GM23338 (cell line): ENCODE measurements around the gene OFD1. TPM values are rescaled to one million over a fixed set of nuclear protein-coding genes. Genes with fewer than 3 reads are reported as not detected.

Source experiments
- ATAC-seq: fragments of 200-7000 bp; cut with Tn5 transposase; 3 replicates; pipeline ENCODE4 v1.9.1; 2020
- DNase-seq: peaks from one replicate; pipeline ENCODE4 v3.0.0-alpha.2; 2015; ENCODE audit warnings: low spot score
- H2AFZ ChIP-seq: fragments of 200-600 bp; sonication (generic); 2 replicates; pipeline ENCODE4 v1.8.0; 2016; ENCODE audit warnings: antibody characterized with exemption, mild to moderate bottlenecking, moderate library complexity
- H3F3A ChIP-seq: fragments of 200-600 bp; sonication (generic); replicated peaks from 2 replicates; pipeline ENCODE4 v1.8.0; 2017; ENCODE audit warnings: antibody characterized with exemption, mixed run types, low read depth
- H3K27ac ChIP-seq: fragments of 200-600 bp; sonication (generic); 2 replicates; pipeline ENCODE4 v1.6.1; 2016; ENCODE audit warnings: low read depth
- H3K27me3 ChIP-seq: fragments of 200-600 bp; sonication (generic); 2 replicates; pipeline ENCODE4 v1.8.0; 2016; ENCODE audit warnings: mild to moderate bottlenecking, mixed run types, moderate library complexity; ENCODE audit not compliant: insufficient read depth
- H3K36me3 ChIP-seq: fragments of 200-600 bp; sonication (generic); 2 replicates; pipeline ENCODE4 v1.8.0; 2016; ENCODE audit warnings: mild to moderate bottlenecking; ENCODE audit not compliant: insufficient read depth
- H3K4me1 ChIP-seq: fragments of 200-600 bp; sonication (generic); 2 replicates; pipeline ENCODE4 v1.8.0; 2016; ENCODE audit warnings: mild to moderate bottlenecking, moderate library complexity; ENCODE audit not compliant: insufficient read depth
- H3K4me2 ChIP-seq: fragments of 200-600 bp; sonication (generic); 2 replicates; pipeline ENCODE4 v1.7.1; 2017; ENCODE audit warnings: mixed run types
- H3K4me3 ChIP-seq: fragments of 200-600 bp; sonication (generic); 2 replicates; pipeline ENCODE4 v1.6.1; 2016; ENCODE audit warnings: mixed run types
- H3K79me2 ChIP-seq: fragments of 200-600 bp; sonication (generic); replicated peaks from 2 replicates; pipeline ENCODE4 v1.8.0; 2017; ENCODE audit warnings: mild to moderate bottlenecking; ENCODE audit not compliant: insufficient read depth
- H3K9me2 ChIP-seq: fragments of 200-600 bp; sonication (generic); 2 replicates; pipeline ENCODE4 v1.8.0; 2017; ENCODE audit not compliant: insufficient read depth
- H4K20me1 ChIP-seq: fragments of 200-600 bp; sonication (generic); replicated peaks from 2 replicates; pipeline ENCODE4 v1.8.0; 2017; ENCODE audit warnings: mild to moderate bottlenecking; ENCODE audit not compliant: insufficient read depth
- H3K27ac Mint-ChIP-seq: 2 replicates; pipeline ENCODE4 v1.8.0; 2020; ENCODE audit warnings: inconsistent platforms, mild to moderate bottlenecking, moderate library complexity, mixed read lengths
- H3K27me3 Mint-ChIP-seq: 3 replicates; pipeline ENCODE4 v1.8.0; 2022; ENCODE audit warnings: low read depth, mild to moderate bottlenecking, moderate library complexity, mixed read lengths, inconsistent platforms; ENCODE audit not compliant: insufficient read depth, poor library complexity
- H3K36me3 Mint-ChIP-seq: 3 replicates; pipeline ENCODE4 v1.8.0; 2021; ENCODE audit warnings: low read depth, mild to moderate bottlenecking, inconsistent platforms, moderate library complexity, mixed read lengths
- H3K4me1 Mint-ChIP-seq: 3 replicates; pipeline ENCODE4 v1.8.0; 2020; ENCODE audit warnings: mild to moderate bottlenecking, inconsistent platforms, mixed read lengths
- H3K4me3 Mint-ChIP-seq: 3 replicates; pipeline ENCODE4 v1.8.0; 2021; ENCODE audit warnings: moderate library complexity, mild to moderate bottlenecking, inconsistent platforms, mixed read lengths
- H3K9me3 Mint-ChIP-seq: 3 replicates; pipeline ENCODE4 v1.8.0; 2020; ENCODE audit warnings: moderate library complexity, mild to moderate bottlenecking, inconsistent platforms, mixed read lengths
- CREB1 ChIP-seq: fragments of 250-450 bp; sonication (Bioruptor Pico); IDR thresholded peaks from 2 replicates; pipeline ENCODE4 v1.5.0; 2020; ENCODE audit warnings: low read depth, mild to moderate bottlenecking, moderate library complexity
- CTCF ChIP-seq, 2 experiments: fragments of 200-600 bp in 1 of 2; sonication (generic) in 1 of 2; conservative IDR thresholded peaks; 2 replicates each; pipeline versions ENCODE4 v1.5.1 to v1.6.1; 2016 to 2017; ENCODE audit warnings: antibody characterized with exemption in 2 of 2, low read depth in 2 of 2, mild to moderate bottlenecking in 2 of 2, moderate library complexity in 1 of 2
- EZH2 ChIP-seq: fragments of 200-600 bp; sonication (generic); IDR thresholded peaks from one replicate; pipeline ENCODE4 v1.8.0; 2017; ENCODE audit warnings: antibody characterized with exemption, mild to moderate bottlenecking, low read depth; ENCODE audit not compliant: unreplicated experiment
- EZH2phosphoT487 ChIP-seq: fragments of 200-600 bp; sonication (generic); IDR thresholded peaks from one replicate; pipeline ENCODE4 v1.8.1; 2018; ENCODE audit warnings: antibody characterized with exemption; ENCODE audit not compliant: unreplicated experiment
- JUNB ChIP-seq: IDR thresholded peaks from one replicate; pipeline ENCODE4 v1.6.1; 2016; ENCODE audit warnings: antibody characterized with exemption; ENCODE audit not compliant: unreplicated experiment
- NANOG ChIP-seq: IDR thresholded peaks from 2 replicates; pipeline ENCODE4 v1.6.1; 2016; ENCODE audit warnings: antibody characterized with exemption, borderline replicate concordance
- POLR2AphosphoS5 ChIP-seq: IDR thresholded peaks from 2 replicates; pipeline ENCODE4 v1.6.1; 2016; ENCODE audit warnings: antibody characterized with exemption, low read depth
- STAT1 ChIP-seq: IDR thresholded peaks from one replicate; pipeline ENCODE4 v1.6.1; 2016; ENCODE audit warnings: antibody characterized with exemption; ENCODE audit not compliant: unreplicated experiment
- ZNF114 ChIP-seq: fragments of 250-450 bp; sonication (Bioruptor Pico); IDR thresholded peaks from 2 replicates; pipeline ENCODE4 v1.5.0; 2020; ENCODE audit warnings: mild to moderate bottlenecking, moderate library complexity
- ZNF331 ChIP-seq: fragments of 250-450 bp; sonication (Bioruptor Pico); IDR thresholded peaks from 2 replicates; pipeline ENCODE4 v1.5.0; 2020; ENCODE audit warnings: low read depth, mild to moderate bottlenecking, moderate library complexity
- polyA plus RNA-seq: library from polyadenylated mRNA; unstranded; fragments of >200 nt; fragmentation: Nextera tagmentation; extraction: Ambion mirVana; gene quantifications from 2 replicates; pipeline ENCODE4 v1.2.1, GENCODE V29; 2016
- total RNA-seq: library from RNA; depleted of rRNA; stranded (reverse); fragments of >200 nt; shearing (Covaris generic); gene quantifications from 2 replicates; pipeline ENCODE4 v1.2.3, GENCODE V29; 2014
- TF ChIP-seq, protein P1 (sequence below): fragments of 250-450 bp; sonication (Bioruptor Pico); IDR thresholded peaks from 2 replicates; pipeline ENCODE4 v1.5.0; 2020; ENCODE audit warnings: mild to moderate bottlenecking, moderate library complexity
- TF ChIP-seq, protein P2 (sequence below): IDR thresholded peaks from 2 replicates; pipeline ENCODE4 v1.6.1; 2016; ENCODE audit warnings: antibody characterized with exemption
- TF ChIP-seq, protein P3 (sequence below): IDR thresholded peaks from one replicate; pipeline ENCODE4 v1.6.1; 2018; ENCODE audit warnings: antibody characterized with exemption; ENCODE audit not compliant: unreplicated experiment

Gene OFD1
- total and polyA plus RNA-seq, 2 experiments from 2014 or later, result 21.2 to 55.0 TPM

GRCh38 chrX:13687203-13687602 lies 47.3 kb upstream of the OFD1 start:
- H3K4me1 Mint-ChIP-seq, result peaks cover 13% of the 10 kb centered on the region
- Histone ChIP-seq H3K4me1 (peaks cover 9% of the 10 kb centered on the region; the same call in 1 of the 2 replicates), H3K27ac (no peak overlapping the region), H3K27me3 (peaks cover 10% of the 10 kb centered on the region; the same call in 1 of the 2 replicates), H3K9me2 (no peaks in the 10 kb centered on the region), H3K4me3 (no peak overlapping the region), H3K4me2 (no peak overlapping the region), H3K36me3 (no peaks in the 10 kb centered on the region), H2AFZ (no peak overlapping the region), H4K20me1 (peaks cover 3% of the 10 kb centered on the region; the same call in 1 of the 2 replicates), H3F3A (no peaks in the 10 kb centered on the region), H3K79me2 (peaks cover 29% of the 10 kb centered on the region)
- DNase-seq, result no peak
- ATAC-seq, result no peak
- H3K4me3 Mint-ChIP-seq, result no peak overlapping the region
- H3K27me3 Mint-ChIP-seq, result peaks cover 2% of the 10 kb centered on the region
- H3K9me3 Mint-ChIP-seq, result no peaks in the 10 kb centered on the region
- no peak overlapping the region for H3K27ac Mint-ChIP-seq
- TF ChIP-seq EZH2 (no peak), CTCF (conservative IDR thresholded peaks at IDR 0.05; ENCODE audit: low read depth in 2 of 2) (no peak), CREB1 (CRISPR knock-in tag) (no peak), EZH2phosphoT487 (no peak), ZNF114 (no peak), STAT1 (no peak), NANOG (no peak), POLR2AphosphoS5 (no peak), JUNB (no peak), ZNF331 (no peak)
- TF ChIP-seq, protein P1, sequence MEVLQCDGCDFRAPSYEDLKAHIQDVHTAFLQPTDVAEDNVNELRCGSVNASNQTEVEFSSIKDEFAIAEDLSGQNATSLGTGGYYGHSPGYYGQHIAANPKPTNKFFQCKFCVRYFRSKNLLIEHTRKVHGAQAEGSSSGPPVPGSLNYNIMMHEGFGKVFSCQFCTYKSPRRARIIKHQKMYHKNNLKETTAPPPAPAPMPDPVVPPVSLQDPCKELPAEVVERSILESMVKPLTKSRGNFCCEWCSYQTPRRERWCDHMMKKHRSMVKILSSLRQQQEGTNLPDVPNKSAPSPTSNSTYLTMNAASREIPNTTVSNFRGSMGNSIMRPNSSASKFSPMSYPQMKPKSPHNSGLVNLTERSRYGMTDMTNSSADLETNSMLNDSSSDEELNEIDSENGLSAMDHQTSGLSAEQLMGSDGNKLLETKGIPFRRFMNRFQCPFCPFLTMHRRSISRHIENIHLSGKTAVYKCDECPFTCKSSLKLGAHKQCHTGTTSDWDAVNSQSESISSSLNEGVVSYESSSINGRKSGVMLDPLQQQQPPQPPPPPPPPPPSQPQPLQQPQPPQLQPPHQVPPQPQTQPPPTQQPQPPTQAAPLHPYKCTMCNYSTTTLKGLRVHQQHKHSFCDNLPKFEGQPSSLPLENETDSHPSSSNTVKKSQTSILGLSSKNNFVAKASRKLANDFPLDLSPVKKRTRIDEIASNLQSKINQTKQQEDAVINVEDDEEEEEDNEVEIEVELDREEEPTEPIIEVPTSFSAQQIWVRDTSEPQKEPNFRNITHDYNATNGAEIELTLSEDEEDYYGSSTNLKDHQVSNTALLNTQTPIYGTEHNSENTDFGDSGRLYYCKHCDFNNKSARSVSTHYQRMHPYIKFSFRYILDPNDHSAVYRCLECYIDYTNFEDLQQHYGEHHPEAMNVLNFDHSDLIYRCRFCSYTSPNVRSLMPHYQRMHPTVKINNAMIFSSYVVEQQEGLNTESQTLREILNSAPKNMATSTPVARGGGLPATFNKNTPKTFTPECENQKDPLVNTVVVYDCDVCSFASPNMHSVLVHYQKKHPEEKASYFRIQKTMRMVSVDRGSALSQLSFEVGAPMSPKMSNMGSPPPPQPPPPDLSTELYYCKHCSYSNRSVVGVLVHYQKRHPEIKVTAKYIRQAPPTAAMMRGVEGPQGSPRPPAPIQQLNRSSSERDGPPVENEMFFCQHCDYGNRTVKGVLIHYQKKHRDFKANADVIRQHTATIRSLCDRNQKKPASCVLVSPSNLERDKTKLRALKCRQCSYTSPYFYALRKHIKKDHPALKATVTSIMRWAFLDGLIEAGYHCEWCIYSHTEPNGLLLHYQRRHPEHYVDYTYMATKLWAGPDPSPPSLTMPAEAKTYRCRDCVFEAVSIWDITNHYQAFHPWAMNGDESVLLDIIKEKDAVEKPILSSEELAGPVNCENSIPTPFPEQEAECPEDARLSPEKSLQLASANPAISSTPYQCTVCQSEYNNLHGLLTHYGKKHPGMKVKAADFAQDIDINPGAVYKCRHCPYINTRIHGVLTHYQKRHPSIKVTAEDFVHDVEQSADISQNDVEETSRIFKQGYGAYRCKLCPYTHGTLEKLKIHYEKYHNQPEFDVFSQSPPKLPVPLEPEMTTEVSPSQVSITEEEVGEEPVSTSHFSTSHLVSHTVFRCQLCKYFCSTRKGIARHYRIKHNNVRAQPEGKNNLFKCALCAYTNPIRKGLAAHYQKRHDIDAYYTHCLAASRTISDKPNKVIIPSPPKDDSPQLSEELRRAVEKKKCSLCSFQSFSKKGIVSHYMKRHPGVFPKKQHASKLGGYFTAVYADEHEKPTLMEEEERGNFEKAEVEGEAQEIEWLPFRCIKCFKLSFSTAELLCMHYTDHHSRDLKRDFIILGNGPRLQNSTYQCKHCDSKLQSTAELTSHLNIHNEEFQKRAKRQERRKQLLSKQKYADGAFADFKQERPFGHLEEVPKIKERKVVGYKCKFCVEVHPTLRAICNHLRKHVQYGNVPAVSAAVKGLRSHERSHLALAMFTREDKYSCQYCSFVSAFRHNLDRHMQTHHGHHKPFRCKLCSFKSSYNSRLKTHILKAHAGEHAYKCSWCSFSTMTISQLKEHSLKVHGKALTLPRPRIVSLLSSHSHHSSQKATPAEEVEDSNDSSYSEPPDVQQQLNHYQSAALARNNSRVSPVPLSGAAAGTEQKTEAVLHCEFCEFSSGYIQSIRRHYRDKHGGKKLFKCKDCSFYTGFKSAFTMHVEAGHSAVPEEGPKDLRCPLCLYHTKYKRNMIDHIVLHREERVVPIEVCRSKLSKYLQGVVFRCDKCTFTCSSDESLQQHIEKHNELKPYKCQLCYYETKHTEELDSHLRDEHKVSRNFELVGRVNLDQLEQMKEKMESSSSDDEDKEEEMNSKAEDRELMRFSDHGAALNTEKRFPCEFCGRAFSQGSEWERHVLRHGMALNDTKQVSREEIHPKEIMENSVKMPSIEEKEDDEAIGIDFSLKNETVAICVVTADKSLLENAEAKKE, result no peak
- TF ChIP-seq, protein P2, sequence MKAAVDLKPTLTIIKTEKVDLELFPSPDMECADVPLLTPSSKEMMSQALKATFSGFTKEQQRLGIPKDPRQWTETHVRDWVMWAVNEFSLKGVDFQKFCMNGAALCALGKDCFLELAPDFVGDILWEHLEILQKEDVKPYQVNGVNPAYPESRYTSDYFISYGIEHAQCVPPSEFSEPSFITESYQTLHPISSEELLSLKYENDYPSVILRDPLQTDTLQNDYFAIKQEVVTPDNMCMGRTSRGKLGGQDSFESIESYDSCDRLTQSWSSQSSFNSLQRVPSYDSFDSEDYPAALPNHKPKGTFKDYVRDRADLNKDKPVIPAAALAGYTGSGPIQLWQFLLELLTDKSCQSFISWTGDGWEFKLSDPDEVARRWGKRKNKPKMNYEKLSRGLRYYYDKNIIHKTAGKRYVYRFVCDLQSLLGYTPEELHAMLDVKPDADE, result no peak
- TF ChIP-seq, protein P3, sequence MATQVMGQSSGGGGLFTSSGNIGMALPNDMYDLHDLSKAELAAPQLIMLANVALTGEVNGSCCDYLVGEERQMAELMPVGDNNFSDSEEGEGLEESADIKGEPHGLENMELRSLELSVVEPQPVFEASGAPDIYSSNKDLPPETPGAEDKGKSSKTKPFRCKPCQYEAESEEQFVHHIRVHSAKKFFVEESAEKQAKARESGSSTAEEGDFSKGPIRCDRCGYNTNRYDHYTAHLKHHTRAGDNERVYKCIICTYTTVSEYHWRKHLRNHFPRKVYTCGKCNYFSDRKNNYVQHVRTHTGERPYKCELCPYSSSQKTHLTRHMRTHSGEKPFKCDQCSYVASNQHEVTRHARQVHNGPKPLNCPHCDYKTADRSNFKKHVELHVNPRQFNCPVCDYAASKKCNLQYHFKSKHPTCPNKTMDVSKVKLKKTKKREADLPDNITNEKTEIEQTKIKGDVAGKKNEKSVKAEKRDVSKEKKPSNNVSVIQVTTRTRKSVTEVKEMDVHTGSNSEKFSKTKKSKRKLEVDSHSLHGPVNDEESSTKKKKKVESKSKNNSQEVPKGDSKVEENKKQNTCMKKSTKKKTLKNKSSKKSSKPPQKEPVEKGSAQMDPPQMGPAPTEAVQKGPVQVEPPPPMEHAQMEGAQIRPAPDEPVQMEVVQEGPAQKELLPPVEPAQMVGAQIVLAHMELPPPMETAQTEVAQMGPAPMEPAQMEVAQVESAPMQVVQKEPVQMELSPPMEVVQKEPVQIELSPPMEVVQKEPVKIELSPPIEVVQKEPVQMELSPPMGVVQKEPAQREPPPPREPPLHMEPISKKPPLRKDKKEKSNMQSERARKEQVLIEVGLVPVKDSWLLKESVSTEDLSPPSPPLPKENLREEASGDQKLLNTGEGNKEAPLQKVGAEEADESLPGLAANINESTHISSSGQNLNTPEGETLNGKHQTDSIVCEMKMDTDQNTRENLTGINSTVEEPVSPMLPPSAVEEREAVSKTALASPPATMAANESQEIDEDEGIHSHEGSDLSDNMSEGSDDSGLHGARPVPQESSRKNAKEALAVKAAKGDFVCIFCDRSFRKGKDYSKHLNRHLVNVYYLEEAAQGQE, result no peak
- no peaks in the 10 kb centered on the region; the same call in 2 of the 3 replicates for H3K36me3 Mint-ChIP-seq
